Activated CD4-positive, alpha-beta T cell treated with anti-CD3 and anti-CD28 coated beads for 36 hours (primary cell): ENCODE results near the gene TGM1. TPM values are rescaled to one million over a fixed set of nuclear protein-coding genes. Genes with fewer than 3 reads are reported as not detected.

ENCODE experiments used
- ATAC-seq: fragments of 200-7000 bp; cut with Tn5 transposase; one replicate; pipeline ENCODE4 v1.10.0; 2021; ENCODE audit warnings: mild to moderate bottlenecking, moderate library complexity
- CTCF ChIA-PET: fragments of 350-600 bp; sonication (Branson Sonifier 250); formaldehyde crosslinking; loops from one replicate; lab custom pipeline; 2021; ENCODE audit warnings: antibody characterized with exemption; lab: Charles Lee
- POLR2A ChIA-PET: fragments of 350-600 bp; sonication (Branson Sonifier 250); formaldehyde crosslinking; loops from one replicate; lab custom pipeline; 2021; ENCODE audit warnings: antibody characterized with exemption, inconsistent platforms; lab: Charles Lee
- DNase-seq: peaks from one replicate; pipeline ENCODE4 v3.0.0-alpha.2; 2020
- H3K27ac Mint-ChIP-seq: one replicate; pipeline ENCODE4 v1.8.0; 2021; ENCODE audit warnings: mixed read lengths
- H3K27me3 Mint-ChIP-seq: one replicate; pipeline ENCODE4 v1.8.0; 2021; ENCODE audit warnings: mixed read lengths
- H3K36me3 Mint-ChIP-seq: one replicate; pipeline ENCODE4 v1.8.0; 2021; ENCODE audit warnings: low read depth, mixed read lengths
- H3K4me1 Mint-ChIP-seq: one replicate; pipeline ENCODE4 v1.8.0; 2021; ENCODE audit warnings: mixed read lengths
- H3K4me3 Mint-ChIP-seq: one replicate; pipeline ENCODE4 v1.8.0; 2021; ENCODE audit warnings: mild to moderate bottlenecking, moderate library complexity, mixed read lengths
- H3K9me3 Mint-ChIP-seq: one replicate; pipeline ENCODE4 v1.8.0; 2021; ENCODE audit warnings: low read depth, mixed read lengths
- intact Hi-C, 2 experiments: fragments of 100-400 bp; cut with DNase I in 1 of 2; cut with micrococcal nuclease in 1 of 2; formaldehyde crosslinking; loops; one replicate each; pipeline versions ENCODE4 v1.14.2 to v1.15.1; 2022 to 2024; cut with DNase I, micrococcal nuclease
- total RNA-seq, 2 experiments: library from RNA; stranded (reverse); gene quantifications; one replicate each; pipeline ENCODE4 v1.2.3, GENCODE V29; 2021

TGM1 gene
- total RNA-seq, 2 experiments from 2014 or later = 4.8 to 7.4 TPM

- no peaks in the 10 kb centered on the region for H3K9me3 Mint-ChIP-seq
- intact Hi-C loops = no loop called here
- no peak overlapping the region for H3K4me3 Mint-ChIP-seq
- DNase-seq (no peak), ATAC-seq (no peak)
- H3K27ac Mint-ChIP-seq = peak overlapping the region; percentile 26
- H3K36me3 Mint-ChIP-seq = peaks cover 61% of the 10 kb centered on the region
- no peaks in the 10 kb centered on the region for H3K27me3 Mint-ChIP-seq
- POLR2A ChIA-PET = interaction anchor here (0.6 kb wide), 1 partner anchor 185 kb away, joined by 3 read pairs; no protein-coding TSS in a partner anchor
- CTCF ChIA-PET = interaction anchor here (0.8 to 16.5 kb wide), 25 partner anchors 9 to 718 kb away, joined by 3 to 430 read pairs (median 7); partner anchors contain the start of genes CHMP4A, DHRS1, GMPR2 and IRF9
- H3K4me1 Mint-ChIP-seq = peaks cover 34% of the 10 kb centered on the region
These were observed 44.2 kb upstream of the TGM1 start for GRCh38 chr14:24307156-24307574.

- no peak overlapping the region for H3K27ac Mint-ChIP-seq
- no peaks in the 10 kb centered on the region for H3K27me3 Mint-ChIP-seq
- peaks cover 60% of the 10 kb centered on the region for H3K36me3 Mint-ChIP-seq
- no peaks in the 10 kb centered on the region for H3K9me3 Mint-ChIP-seq
- ATAC-seq (no peak), DNase-seq (no peak)
- ChIA-PET CTCF (interaction anchor here (0.7 to 16.5 kb wide), 3 partner anchors 28 to 143 kb away, joined by 3 to 430 read pairs (median 3); partner anchors contain the start of genes GMPR2, IRF9, NEDD8 and TINF2), POLR2A (no interaction called here)
- peaks cover 34% of the 10 kb centered on the region for H3K4me1 Mint-ChIP-seq
- intact Hi-C loops = no loop called here
- H3K4me3 Mint-ChIP-seq = no peak overlapping the region
These were observed 41.0 kb upstream of the TGM1 start for GRCh38 chr14:24304019-24304387.

GRCh38 chr14:24300326-24300980, 37.5 kb upstream of the TGM1 start:
- Mint-ChIP-seq H3K27ac (peak overlapping the region; percentile 58), H3K4me3 (peak overlapping the region; percentile 91), H3K27me3 (no peaks in the 10 kb centered on the region), H3K9me3 (no peaks in the 10 kb centered on the region), H3K36me3 (peaks cover 46% of the 10 kb centered on the region), H3K4me1 (peaks cover 51% of the 10 kb centered on the region)
- ChIA-PET CTCF (interaction anchor here (0.6 to 16.5 kb wide), 19 partner anchors 10 to 190 kb away, joined by 3 to 430 read pairs (median 4); partner anchors contain the start of genes CHMP4A, CIDEB, DCAF11 and GMPR2), POLR2A (interaction anchor here (0.7 to 1.7 kb wide), 5 partner anchors 10 to 186 kb away, joined by 3 to 12 read pairs (median 3); partner anchors contain the start of genes DCAF11, NRL and TINF2)
- intact Hi-C loops = no loop called here
- ATAC-seq (no peak), DNase-seq (no peak)

GRCh38 chr14:24299255-24300191, 36.5 kb upstream of the TGM1 start, which contains the start of the genes DHRS1 and NOP9:
DHRS1 (minus strand) TSS chr14:24299780; CDS start chr14:24299106, 674 bp downstream.
NOP9 (plus strand) TSS chr14:24299850; CDS start chr14:24299955, 105 bp downstream.
- peaks cover 37% of the 10 kb centered on the region for H3K36me3 Mint-ChIP-seq
- H3K4me1 Mint-ChIP-seq = peaks cover 51% of the 10 kb centered on the region
- H3K27ac Mint-ChIP-seq = peak within 1 kb of the TSS; percentile 77
- intact Hi-C loops = loop anchor here (1.0 to 5.0 kb wide), 14 partner anchors 28 to 287 kb away; partner anchors contain the start of genes CHMP4A (in 2 of the 2), CARMIL3 (in 1 of the 2), DCAF11 (in 1 of the 2) and EMC9 (in 1 of the 2)
- no peaks in the 10 kb centered on the region for H3K27me3 Mint-ChIP-seq
- ChIA-PET CTCF (interaction anchor here (0.6 to 16.5 kb wide), 18 partner anchors 9 to 189 kb away, joined by 3 to 430 read pairs (median 6); partner anchors contain the start of genes CHMP4A, CIDEB, DCAF11 and GMPR2), POLR2A (interaction anchor here (0.5 to 1.7 kb wide), 6 partner anchors 11 to 422 kb away, joined by 3 to 12 read pairs (median 3); partner anchors contain the start of genes DCAF11, NRL and TINF2)
- no peaks in the 10 kb centered on the region for H3K9me3 Mint-ChIP-seq
- peak within 1 kb of the TSS; percentile 91 for H3K4me3 Mint-ChIP-seq
- peak; percentile 67 for ATAC-seq
- peak; percentile 96 for DNase-seq

GRCh38 chr14:24298892-24299254, 35.9 kb upstream of the TGM1 start:
- DNase-seq (peak; percentile 52), ATAC-seq (peak; percentile 18)
- Mint-ChIP-seq H3K36me3 (peaks cover 33% of the 10 kb centered on the region), H3K4me1 (peaks cover 51% of the 10 kb centered on the region), H3K27me3 (no peaks in the 10 kb centered on the region), H3K27ac (peak overlapping the region; percentile 77), H3K9me3 (no peaks in the 10 kb centered on the region), H3K4me3 (peak overlapping the region; percentile 91)
- POLR2A ChIA-PET = interaction anchor here (0.7 to 1.7 kb wide), 3 partner anchors 34 to 185 kb away, joined by 3 to 12 read pairs (median 6); partner anchors contain the start of genes DCAF11, NRL and TINF2
- intact Hi-C loops = loop anchor here (1.0 to 5.0 kb wide), 14 partner anchors 28 to 287 kb away; partner anchors contain the start of genes CHMP4A (in 2 of the 2), CARMIL3 (in 1 of the 2), DCAF11 (in 1 of the 2) and EMC9 (in 1 of the 2)
- CTCF ChIA-PET = interaction anchor here (0.9 to 16.5 kb wide), 10 partner anchors 11 to 138 kb away, joined by 4 to 430 read pairs (median 22); partner anchors contain the start of genes CHMP4A, CIDEB, GMPR2 and LTB4R

GRCh38 chr14:24297190-24297964, 34.4 kb upstream of the TGM1 start:
- DNase-seq (no peak), ATAC-seq (peak; percentile 25)
- ChIA-PET POLR2A (interaction anchor here (0.6 to 1.5 kb wide), 7 partner anchors 26 to 151 kb away, joined by 3 to 7 read pairs (median 3); partner anchors contain the start of genes PSME2, RABGGTA and TINF2), CTCF (interaction anchor here (0.6 to 16.5 kb wide), 30 partner anchors 13 to 359 kb away, joined by 3 to 430 read pairs (median 4); partner anchors contain the start of genes CHMP4A, CIDEB, GMPR2 and IRF9)
- Mint-ChIP-seq H3K36me3 (peaks cover 28% of the 10 kb centered on the region), H3K27ac (peak overlapping the region; percentile 79), H3K4me3 (no peak overlapping the region), H3K9me3 (no peaks in the 10 kb centered on the region), H3K4me1 (peaks cover 51% of the 10 kb centered on the region), H3K27me3 (no peaks in the 10 kb centered on the region)
- intact Hi-C loops = loop anchor here (1.0 to 5.0 kb wide), 9 partner anchors 8 to 285 kb away; partner anchors contain the start of genes MDP1 (in 2 of the 2), RNF31 (in 2 of the 2), CARMIL3 (in 1 of the 2) and LTB4R (in 1 of the 2)

GRCh38 chr14:24296341-24297157, 33.6 kb upstream of the TGM1 start:
- intact Hi-C loops = loop anchor here (1.0 to 5.0 kb wide), 11 partner anchors 7 to 284 kb away; partner anchors contain the start of genes MDP1 (in 2 of the 2), RNF31 (in 2 of the 2), CARMIL3 (in 1 of the 2) and LTB4R (in 1 of the 2)
- no peaks in the 10 kb centered on the region for H3K27me3 Mint-ChIP-seq
- peak overlapping the region; percentile 16 for H3K4me3 Mint-ChIP-seq
- H3K4me1 Mint-ChIP-seq = peaks cover 45% of the 10 kb centered on the region
- ChIA-PET CTCF (interaction anchor here (0.6 to 16.5 kb wide), 31 partner anchors 9 to 253 kb away, joined by 3 to 430 read pairs (median 4); partner anchors contain the start of genes CHMP4A, CIDEB, EMC9 and GMPR2), POLR2A (interaction anchor here (0.6 to 1.5 kb wide), 6 partner anchors 25 to 150 kb away, joined by 3 to 7 read pairs (median 4); partner anchors contain the start of genes CHMP4A, PSME2 and RABGGTA)
- peaks cover 30% of the 10 kb centered on the region for H3K36me3 Mint-ChIP-seq
- ATAC-seq (peak; percentile 76), DNase-seq (peak; percentile 88)
- H3K9me3 Mint-ChIP-seq = no peaks in the 10 kb centered on the region
- H3K27ac Mint-ChIP-seq = peak overlapping the region; percentile 79

GRCh38 chr14:24293525-24293924, 30.5 kb upstream of the TGM1 start:
- ATAC-seq (no peak), DNase-seq (no peak)
- no peaks in the 10 kb centered on the region for H3K27me3 Mint-ChIP-seq
- intact Hi-C loops = no loop called here
- CTCF ChIA-PET = interaction anchor here (0.7 to 4.2 kb wide), 11 partner anchors 9 to 143 kb away, joined by 3 to 36 read pairs (median 6); partner anchors contain the start of genes CIDEB, MDP1 and RABGGTA
- H3K4me3 Mint-ChIP-seq = no peak overlapping the region
- H3K4me1 Mint-ChIP-seq = peaks cover 46% of the 10 kb centered on the region
- no peak overlapping the region for H3K27ac Mint-ChIP-seq
- H3K9me3 Mint-ChIP-seq = no peaks in the 10 kb centered on the region
- POLR2A ChIA-PET = no interaction called here
- H3K36me3 Mint-ChIP-seq = peaks cover 40% of the 10 kb centered on the region
